ENCODE data around the gene UBE4B.

- no peak for TF ChIP-seq CTCF (conservative IDR thresholded peaks at IDR 0.05; ENCODE audit: low read depth, low read length)
- TF ChIP-seq FOS (IDR thresholded peaks at IDR 0.05; ENCODE audit: low read depth, low read length) = peak; percentile 36; the same call in 1 of the 2 replicates
- TF ChIP-seq CEBPB (IDR thresholded peaks at IDR 0.05; ENCODE audit: low read depth, low read length) = 0 out of 2 replicates have a peak, but pooled peaks have one; percentile 27
- TF ChIP-seq USF2 (IDR thresholded peaks at IDR 0.05; ENCODE audit: low read depth, low read length) = no peak
- TF ChIP-seq RAD21 (IDR thresholded peaks at IDR 0.05; ENCODE audit: low read length) = peak; percentile 1; the same call in 1 of the 2 replicates
- no peak for TF ChIP-seq POLR2A (IDR thresholded peaks at IDR 0.05; ENCODE audit: low read depth, low read length)
Observed at GRCh38 chr1:10108134-10108663, 75.4 kb downstream of the UBE4B start.
